GM12874 (cell line): Measurements from ENCODE around the gene SLC12A8.

Experiments used
- TF ChIP-seq, protein P1 (sequence below): IDR thresholded peaks from 2 replicates; pipeline ENCODE4 v1.5.1; 2011; ENCODE audit warnings: low read depth, mild to moderate bottlenecking, control low read depth, low read length, moderate library complexity; ENCODE audit not compliant: insufficient read depth

The SLC12A8 gene

GRCh38 chr3:125132815-125133214, 79.7 kb downstream of the SLC12A8 start:
- TF ChIP-seq, protein P1, sequence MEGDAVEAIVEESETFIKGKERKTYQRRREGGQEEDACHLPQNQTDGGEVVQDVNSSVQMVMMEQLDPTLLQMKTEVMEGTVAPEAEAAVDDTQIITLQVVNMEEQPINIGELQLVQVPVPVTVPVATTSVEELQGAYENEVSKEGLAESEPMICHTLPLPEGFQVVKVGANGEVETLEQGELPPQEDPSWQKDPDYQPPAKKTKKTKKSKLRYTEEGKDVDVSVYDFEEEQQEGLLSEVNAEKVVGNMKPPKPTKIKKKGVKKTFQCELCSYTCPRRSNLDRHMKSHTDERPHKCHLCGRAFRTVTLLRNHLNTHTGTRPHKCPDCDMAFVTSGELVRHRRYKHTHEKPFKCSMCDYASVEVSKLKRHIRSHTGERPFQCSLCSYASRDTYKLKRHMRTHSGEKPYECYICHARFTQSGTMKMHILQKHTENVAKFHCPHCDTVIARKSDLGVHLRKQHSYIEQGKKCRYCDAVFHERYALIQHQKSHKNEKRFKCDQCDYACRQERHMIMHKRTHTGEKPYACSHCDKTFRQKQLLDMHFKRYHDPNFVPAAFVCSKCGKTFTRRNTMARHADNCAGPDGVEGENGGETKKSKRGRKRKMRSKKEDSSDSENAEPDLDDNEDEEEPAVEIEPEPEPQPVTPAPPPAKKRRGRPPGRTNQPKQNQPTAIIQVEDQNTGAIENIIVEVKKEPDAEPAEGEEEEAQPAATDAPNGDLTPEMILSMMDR: no peak

DNA sequence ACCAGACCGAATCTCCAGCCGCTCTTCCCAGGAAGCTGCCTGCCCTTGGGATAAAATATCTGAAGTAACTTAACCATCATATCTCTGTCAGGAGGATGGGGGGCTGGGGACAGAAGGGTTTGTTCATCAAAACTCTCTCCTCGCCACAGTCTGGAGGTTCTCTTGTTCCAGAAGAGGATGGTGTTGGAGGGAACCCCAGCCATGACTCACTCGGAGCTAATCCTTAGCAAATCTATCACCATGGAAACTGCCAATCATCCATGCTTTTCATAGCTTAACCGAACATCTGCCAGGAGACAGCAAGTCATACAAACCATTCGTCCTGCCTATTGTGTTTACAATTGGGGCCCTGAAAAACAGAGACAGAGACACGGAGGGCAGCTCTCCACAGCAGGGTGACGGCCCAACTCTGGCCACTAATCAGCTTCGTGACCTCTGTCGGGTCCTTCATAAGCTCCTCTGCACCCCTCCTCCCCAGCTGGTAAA, 83.0 kb downstream of the SLC12A8 start:
- TF ChIP-seq, protein P1: no peak

DNA sequence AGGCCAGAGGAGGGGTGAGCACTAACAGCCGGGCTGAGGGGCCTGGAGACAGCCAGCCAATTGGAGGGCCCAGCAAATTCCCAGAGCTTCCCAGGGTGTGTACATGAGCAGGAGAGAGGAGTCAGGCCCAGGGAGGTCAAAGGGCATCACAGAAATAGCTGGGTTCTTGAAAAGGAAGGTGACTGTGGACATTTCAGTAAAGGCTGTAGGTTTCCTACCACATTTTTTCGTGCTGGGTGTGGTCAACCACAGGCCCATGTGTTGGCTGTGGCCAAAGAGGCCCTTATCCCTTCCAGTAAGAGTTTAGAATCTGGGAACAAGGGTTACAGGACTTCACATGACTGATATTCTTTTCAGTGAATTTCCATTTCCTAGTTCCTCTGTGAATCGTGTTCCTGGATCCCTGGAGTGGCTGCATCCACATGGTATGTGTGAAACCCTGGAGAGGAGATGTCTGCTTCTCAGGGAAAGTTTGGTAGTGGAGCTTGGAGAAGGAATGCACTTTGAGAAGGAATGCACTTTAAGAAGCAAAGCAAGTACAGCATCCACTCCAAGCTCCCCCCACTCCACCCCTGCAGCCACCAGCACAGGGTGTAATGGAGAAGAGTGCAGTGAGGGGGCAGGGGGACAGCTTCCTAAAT, 83.6 kb downstream of the SLC12A8 start:
- TF ChIP-seq, protein P1: no peak

DNA sequence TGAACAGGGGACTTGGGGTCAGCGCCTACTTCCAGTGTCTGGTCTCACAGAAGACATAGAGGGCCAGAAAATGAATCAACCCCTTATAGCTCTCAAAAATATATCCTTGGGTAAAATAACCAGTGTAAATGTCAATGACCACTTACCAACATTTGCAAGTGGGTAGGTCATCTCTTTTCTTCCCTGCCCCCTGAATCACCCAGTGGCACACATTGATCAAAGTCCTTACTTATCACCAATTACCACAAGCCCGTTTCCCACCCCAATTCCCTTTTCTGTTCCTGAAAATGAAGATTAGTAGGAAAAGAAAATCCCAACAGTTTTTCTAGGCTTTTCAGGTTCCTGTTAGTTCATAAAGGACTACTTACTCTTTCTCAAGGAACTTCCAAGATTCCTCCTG, 86.2 kb downstream of the SLC12A8 start:
- TF ChIP-seq, protein P1: no peak

- TF ChIP-seq, protein P1: no peak
These were observed 86.7 kb downstream of the SLC12A8 start for GRCh38 chr3:125125821-125126245.

- TF ChIP-seq, protein P1: no peak
These were observed 88.9 kb downstream of the SLC12A8 start for GRCh38 chr3:125123451-125124305.

DNA sequence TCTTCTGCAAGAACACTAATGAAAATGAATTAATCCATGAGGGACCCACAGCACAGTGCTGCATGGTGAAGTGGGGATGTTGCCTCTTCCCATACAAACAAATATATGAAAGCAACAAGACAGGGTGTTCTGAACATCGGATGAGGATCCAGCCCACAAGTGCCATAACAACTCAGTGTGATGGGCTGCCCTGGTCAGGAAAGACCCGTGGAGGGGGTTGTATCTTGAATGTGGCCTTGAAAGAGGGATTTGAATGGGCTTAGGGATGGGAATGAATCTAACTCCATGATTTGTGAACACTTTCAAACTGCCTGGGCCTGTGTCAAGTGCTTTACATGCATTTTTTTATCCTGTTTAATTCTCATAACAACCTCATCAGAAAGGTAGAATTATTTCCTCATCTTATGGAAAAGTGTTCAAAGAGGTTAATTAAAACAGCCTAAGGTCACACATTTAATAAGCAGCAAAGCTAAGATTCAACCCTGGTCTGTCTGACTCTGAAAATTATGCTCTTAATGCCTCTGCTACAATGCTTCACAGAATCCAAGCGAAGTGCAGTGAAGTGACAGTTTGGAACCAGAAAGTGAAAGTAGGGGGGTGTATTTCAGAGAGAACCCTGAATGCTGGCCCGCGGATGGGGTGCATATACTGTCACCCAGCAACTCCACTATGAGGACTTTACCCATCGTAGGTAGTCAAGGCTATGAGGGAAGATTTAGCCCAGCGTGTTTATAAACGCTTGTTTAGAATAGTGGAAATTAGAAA, 91.1 kb downstream of the SLC12A8 start:
- TF ChIP-seq, protein P1: no peak
